Measurements from ENCODE around the gene TRIM45. TPM values are rescaled to one million over a fixed set of nuclear protein-coding genes. Genes with fewer than 3 reads are reported as not detected.
"Not testable (repeated sequence)": the region's sequence is repeated elsewhere in the genome, so short reads cannot be mapped to it uniquely, and the experiment has no call there.

TRIM45 gene
- total RNA-seq, 1 donor from 2014 or later = 2.9 TPM

GRCh38 chr1:117120774-117121588 lies 568 bp downstream of the TRIM45 start:
- DNase-seq (ENCODE audit: low read depth) (no peak), FAIRE-seq (no peak)
- Histone ChIP-seq H3K27me3 (ENCODE audit: control insufficient read depth, insufficient read depth, low read length) (no peaks in the 10 kb centered on the region), H3K36me3 (ENCODE audit: control insufficient read depth, insufficient read depth, low read length) (no peaks in the 10 kb centered on the region), H3K4me3 (ENCODE audit: low read depth, low read length) (peak overlapping the region; percentile 55)
- TF ChIP-seq CTCF (IDR thresholded peaks at IDR 0.05; ENCODE audit: insufficient read depth, low read length, severe bottlenecking) = no peak

- FAIRE-seq = not testable (repeated sequence)
Observed at GRCh38 chr1:117119144-117119543, 2.4 kb downstream of the TRIM45 start.

GRCh38 chr1:117118137-117118536 lies 3.4 kb downstream of the TRIM45 start:
- DNase-seq (ENCODE audit: low read depth) (no peak), FAIRE-seq (no peak)
- Histone ChIP-seq H3K4me3 (ENCODE audit: low read depth, low read length) (no peak overlapping the region), H3K27me3 (ENCODE audit: control insufficient read depth, insufficient read depth, low read length) (no peaks in the 10 kb centered on the region), H3K36me3 (ENCODE audit: control insufficient read depth, insufficient read depth, low read length) (peaks cover 1% of the 10 kb centered on the region)
- no peak for TF ChIP-seq CTCF (IDR thresholded peaks at IDR 0.05; ENCODE audit: insufficient read depth, low read length, severe bottlenecking)

More at GRCh38 chr1:117119144-117119543, 2.4 kb downstream of the TRIM45 start:
- not testable (repeated sequence) for H3K36me3 ChIP-seq (ENCODE audit: control insufficient read depth, insufficient read depth, low read length); DNase-seq (ENCODE audit: low read depth); H3K4me3 ChIP-seq (ENCODE audit: low read depth, low read length); H3K27me3 ChIP-seq (ENCODE audit: control insufficient read depth, insufficient read depth, low read length)

GRCh38 chr1:117117697-117118096 lies 3.9 kb downstream of the TRIM45 start:
- H3K27me3 ChIP-seq (ENCODE audit: control insufficient read depth, insufficient read depth, low read length) = no peaks in the 10 kb centered on the region
- FAIRE-seq = no peak
- H3K36me3 ChIP-seq (ENCODE audit: control insufficient read depth, insufficient read depth, low read length) = peaks cover 1% of the 10 kb centered on the region
- no peak for DNase-seq (ENCODE audit: low read depth)
- no peak overlapping the region for H3K4me3 ChIP-seq (ENCODE audit: low read depth, low read length)
- no peak for TF ChIP-seq CTCF (IDR thresholded peaks at IDR 0.05; ENCODE audit: insufficient read depth, low read length, severe bottlenecking)

GRCh38 chr1:117116784-117117130 lies 4.8 kb downstream of the TRIM45 start:
- Histone ChIP-seq H3K27me3 (ENCODE audit: control insufficient read depth, insufficient read depth, low read length) (no peaks in the 10 kb centered on the region), H3K4me3 (ENCODE audit: low read depth, low read length) (no peak overlapping the region), H3K36me3 (ENCODE audit: control insufficient read depth, insufficient read depth, low read length) (peaks cover 1% of the 10 kb centered on the region)
- DNase-seq (ENCODE audit: low read depth) (no peak), FAIRE-seq (no peak)
- no peak for TF ChIP-seq CTCF (IDR thresholded peaks at IDR 0.05; ENCODE audit: insufficient read depth, low read length, severe bottlenecking)

GRCh38 chr1:117116090-117116783 lies 5.3 kb downstream of the TRIM45 start:
- no peaks in the 10 kb centered on the region for H3K27me3 ChIP-seq (ENCODE audit: control insufficient read depth, insufficient read depth, low read length)
- DNase-seq (ENCODE audit: low read depth) (no peak), FAIRE-seq (no peak)
- H3K36me3 ChIP-seq (ENCODE audit: control insufficient read depth, insufficient read depth, low read length) = peaks cover 1% of the 10 kb centered on the region
- no peak for TF ChIP-seq CTCF (IDR thresholded peaks at IDR 0.05; ENCODE audit: insufficient read depth, low read length, severe bottlenecking)
- no peak overlapping the region for H3K4me3 ChIP-seq (ENCODE audit: low read depth, low read length)

Data from bronchial epithelial cell (primary cell).